Activated CD4-positive, alpha-beta T cell treated with anti-CD3 and anti-CD28 coated beads, Interleukin-2, amount 50 U/mL, for 24 hours (primary cell): ENCODE data around the gene MTA1.

Experiments used
- DNase-seq, 2 donors: peaks; one replicate each; pipeline ENCODE4 v3.0.0-alpha.2; 2020; ENCODE audit warnings: low read depth in 1 of 2, low spot score in 1 of 2

Gene MTA1

GRCh38 chr14:105495990-105496830 lies 76.6 kb downstream of the MTA1 start:
- no peak for DNase-seq

GRCh38 chr14:105496831-105497591 lies 77.4 kb downstream of the MTA1 start:
- DNase-seq = no peak

GRCh38 chr14:105497671-105498429 lies 78.2 kb downstream of the MTA1 start:
- no peak for DNase-seq

GRCh38 chr14:105498430-105499255 lies 79.0 kb downstream of the MTA1 start:
- no peak for DNase-seq

GRCh38 chr14:105499256-105500035 lies 79.8 kb downstream of the MTA1 start:
- no peak for DNase-seq

- DNase-seq = no peak
These were observed 80.6 kb downstream of the MTA1 start for GRCh38 chr14:105500036-105500725.

GRCh38 chr14:105500726-105501101 lies 81.1 kb downstream of the MTA1 start:
- DNase-seq = no peak

- no peak for DNase-seq
These were observed 82.1 kb downstream of the MTA1 start for GRCh38 chr14:105501504-105502291.

- no peak for DNase-seq
These were observed 83.0 kb downstream of the MTA1 start for GRCh38 chr14:105502446-105503295.

GRCh38 chr14:105503296-105503640 lies 83.6 kb downstream of the MTA1 start:
- DNase-seq = no peak

- DNase-seq = no peak
These were observed 84.5 kb downstream of the MTA1 start for GRCh38 chr14:105503935-105504692.

GRCh38 chr14:105505101-105505500 lies 85.5 kb downstream of the MTA1 start:
- DNase-seq = no peak

- DNase-seq = no peak
These were observed 87.6 kb downstream of the MTA1 start for GRCh38 chr14:105507247-105507646.

GRCh38 chr14:105508069-105508468 lies 88.4 kb downstream of the MTA1 start:
- no peak for DNase-seq

- no peak for DNase-seq
These were observed 89.0 kb downstream of the MTA1 start for GRCh38 chr14:105508601-105509000.

- DNase-seq = no peak
These were observed 97.5 kb downstream of the MTA1 start for GRCh38 chr14:105517096-105517495.
